Activated T-cell treated with anti-CD3 and anti-CD28 coated beads, Interleukin-2, amount 50 U/mL, for 24 hours (primary cell): Measurements from ENCODE around the gene TRIM7.
A peak's percentile ranks its signal among the peaks of the same experiment; 100 is the strongest.
"Not testable (repeated sequence)": the region's sequence is repeated elsewhere in the genome, so short reads cannot be mapped to it uniquely, and the experiment has no call there.

Source experiments
- DNase-seq: peaks from one replicate; pipeline ENCODE4 v3.0.0-alpha.2; 2020
- H3K27ac Mint-ChIP-seq: 2 replicates; pipeline ENCODE4 v1.8.0; 2020; ENCODE audit warnings: mild to moderate bottlenecking, mixed read lengths
- H3K27me3 Mint-ChIP-seq: 2 replicates; pipeline ENCODE4 v1.8.0; 2020; ENCODE audit warnings: mixed read lengths
- H3K36me3 Mint-ChIP-seq: 2 replicates; pipeline ENCODE4 v1.8.0; 2020; ENCODE audit warnings: low read depth, mixed read lengths
- H3K4me1 Mint-ChIP-seq: 2 replicates; pipeline ENCODE4 v1.8.0; 2020; ENCODE audit warnings: low read depth, mixed read lengths
- H3K4me3 Mint-ChIP-seq: 2 replicates; pipeline ENCODE4 v1.8.0; 2020; ENCODE audit warnings: mild to moderate bottlenecking, moderate library complexity, mixed read lengths
- H3K9me3 Mint-ChIP-seq: 2 replicates; pipeline ENCODE4 v1.8.0; 2020; ENCODE audit warnings: mixed read lengths

The TRIM7 gene

GRCh38 chr5:181186022-181186421, 19.0 kb downstream of the TRIM7 start:
- Mint-ChIP-seq H3K36me3 (peaks cover 22% of the 10 kb centered on the region), H3K9me3 (no peaks in the 10 kb centered on the region), H3K27me3 (no peaks in the 10 kb centered on the region), H3K4me3 (no peak overlapping the region), H3K4me1 (peaks cover 63% of the 10 kb centered on the region), H3K27ac (no peak overlapping the region)
- no peak for DNase-seq

- Mint-ChIP-seq H3K36me3 (peaks cover 22% of the 10 kb centered on the region), H3K27me3 (no peaks in the 10 kb centered on the region), H3K4me3 (no peak overlapping the region), H3K27ac (no peak overlapping the region), H3K9me3 (no peaks in the 10 kb centered on the region), H3K4me1 (peaks cover 62% of the 10 kb centered on the region)
- no peak for DNase-seq
Measured at GRCh38 chr5:181185560-181185959, 19.4 kb downstream of the TRIM7 start.

- Mint-ChIP-seq H3K9me3 (no peaks in the 10 kb centered on the region), H3K4me1 (peaks cover 56% of the 10 kb centered on the region), H3K27ac (peak overlapping the region; percentile 96), H3K27me3 (no peaks in the 10 kb centered on the region), H3K36me3 (peaks cover 16% of the 10 kb centered on the region), H3K4me3 (peak overlapping the region; percentile 85)
- no peak for DNase-seq
Measured at GRCh38 chr5:181184845-181185216, 20.2 kb downstream of the TRIM7 start.

DNA sequence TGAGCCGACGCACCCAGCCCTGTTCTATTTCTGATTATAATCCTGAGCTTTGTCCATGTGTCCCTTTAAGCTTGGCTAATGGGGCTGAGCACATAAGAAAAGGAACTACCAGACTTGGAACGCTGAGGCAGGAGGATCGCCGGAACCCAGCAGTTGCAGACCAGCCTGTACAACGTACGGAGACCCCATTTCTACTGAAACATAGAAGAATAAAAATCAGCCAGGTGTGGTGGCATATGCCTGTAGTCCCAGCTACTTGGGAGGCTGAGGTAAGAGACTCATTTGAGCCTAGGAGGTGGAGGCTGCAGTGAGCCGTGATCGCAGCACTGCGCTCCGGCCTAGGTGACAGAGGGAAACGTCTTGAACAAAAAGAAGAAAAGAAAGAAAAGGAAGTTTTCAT, 22.3 kb downstream of the TRIM7 start:
- no peaks in the 10 kb centered on the region for H3K9me3 Mint-ChIP-seq
- H3K27ac Mint-ChIP-seq, result peak overlapping the region; percentile 12
- H3K4me3 Mint-ChIP-seq, result peak overlapping the region; percentile 65
- no peak for DNase-seq
- peaks cover 2% of the 10 kb centered on the region for H3K36me3 Mint-ChIP-seq
- peaks cover under 1% of the 10 kb centered on the region for H3K27me3 Mint-ChIP-seq
- peaks cover 41% of the 10 kb centered on the region for H3K4me1 Mint-ChIP-seq

- H3K4me3 Mint-ChIP-seq, result peak overlapping the region; percentile 25
Measured at GRCh38 chr5:181181650-181182565, 23.1 kb downstream of the TRIM7 start.

DNA sequence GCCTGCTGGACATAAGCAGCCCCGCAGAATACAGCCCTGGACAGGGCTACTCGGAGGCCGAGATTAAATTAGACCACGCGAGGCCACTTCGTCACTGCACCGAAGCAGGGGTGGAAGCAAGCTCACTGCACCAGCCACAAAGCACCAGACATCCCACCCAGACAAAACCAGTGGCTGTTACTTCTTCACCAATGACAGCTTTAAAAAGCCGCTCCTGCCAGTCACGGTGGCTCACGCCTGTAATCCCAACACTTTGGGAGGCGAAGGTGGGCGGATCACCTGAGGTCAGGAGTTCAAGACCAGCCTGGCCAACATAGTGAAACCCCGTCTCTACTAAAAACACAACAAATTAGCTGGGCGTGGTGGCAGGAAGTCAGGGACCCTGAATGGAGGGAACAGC, 27.4 kb downstream of the TRIM7 start:
- Mint-ChIP-seq H3K4me1 (peaks cover 24% of the 10 kb centered on the region), H3K27me3 (peaks cover 25% of the 10 kb centered on the region)
- H3K36me3 Mint-ChIP-seq, H3K27ac Mint-ChIP-seq, H3K9me3 Mint-ChIP-seq, DNase-seq, H3K4me3 Mint-ChIP-seq: not testable (repeated sequence)

More at GRCh38 chr5:181181650-181182565, 23.1 kb downstream of the TRIM7 start:
- DNase-seq, result peak; percentile 62
- Mint-ChIP-seq H3K36me3 (peaks cover 2% of the 10 kb centered on the region), H3K27ac (peak overlapping the region; percentile 19), H3K4me1 (peaks cover 38% of the 10 kb centered on the region), H3K9me3 (no peaks in the 10 kb centered on the region), H3K27me3 (peaks cover 6% of the 10 kb centered on the region)

DNA sequence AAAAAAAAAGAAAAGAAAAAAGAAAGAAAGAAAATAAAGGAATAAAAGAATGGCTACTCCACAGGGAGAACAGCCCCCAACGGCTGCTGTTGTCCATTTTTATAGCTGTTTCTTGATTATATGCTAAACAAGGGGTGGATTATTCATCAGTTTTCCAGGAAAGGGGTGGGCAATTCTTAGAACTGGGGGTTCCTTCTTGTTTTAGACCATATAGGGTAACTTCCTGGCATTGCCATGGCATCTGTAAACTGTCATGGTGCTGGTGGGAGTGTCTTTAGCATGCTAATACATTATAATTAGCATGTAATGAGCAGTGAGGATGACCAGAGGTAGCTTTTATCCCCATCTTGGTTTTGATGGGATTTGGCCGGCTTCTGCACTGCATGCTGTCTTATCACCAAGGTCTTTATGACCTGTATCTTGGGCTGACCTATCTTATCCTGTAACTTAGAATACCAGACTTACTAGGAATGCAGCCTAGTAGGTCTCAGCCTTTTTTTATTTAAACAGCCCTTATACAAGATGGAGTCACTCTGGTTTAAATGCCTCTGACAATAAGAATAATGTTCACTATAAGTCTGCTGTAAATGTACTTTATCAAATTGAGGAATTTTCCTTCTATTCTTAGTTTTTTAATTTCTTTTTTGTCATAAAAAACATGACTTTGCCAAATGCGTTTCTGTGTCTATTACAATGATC, 28.6 kb downstream of the TRIM7 start:
- peaks cover 22% of the 10 kb centered on the region for H3K4me1 Mint-ChIP-seq

GRCh38 chr5:181173420-181174342, 31.3 kb downstream of the TRIM7 start:
- DNase-seq, result peak; percentile 86
- H3K4me1 Mint-ChIP-seq, result peaks cover 47% of the 10 kb centered on the region
- no peaks in the 10 kb centered on the region for H3K36me3 Mint-ChIP-seq
- H3K27me3 Mint-ChIP-seq, result peaks cover 62% of the 10 kb centered on the region
- H3K27ac Mint-ChIP-seq, result peak overlapping the region; percentile 87
- peak overlapping the region; percentile 73 for H3K4me3 Mint-ChIP-seq
- no peaks in the 10 kb centered on the region for H3K9me3 Mint-ChIP-seq

More for the DNA sequence above, 28.6 kb downstream of the TRIM7 start:
- Mint-ChIP-seq H3K27ac (no peak overlapping the region), H3K9me3 (no peaks in the 10 kb centered on the region), H3K36me3 (no peaks in the 10 kb centered on the region), H3K27me3 (peaks cover 34% of the 10 kb centered on the region), H3K4me3 (no peak overlapping the region)
- DNase-seq, result no peak

GRCh38 chr5:181173027-181173419, 32.0 kb downstream of the TRIM7 start:
- H3K36me3 Mint-ChIP-seq, result no peaks in the 10 kb centered on the region
- DNase-seq, result peak; percentile 83
- no peaks in the 10 kb centered on the region for H3K9me3 Mint-ChIP-seq
- H3K27me3 Mint-ChIP-seq, result peaks cover 68% of the 10 kb centered on the region
- peak overlapping the region; percentile 87 for H3K27ac Mint-ChIP-seq
- H3K4me3 Mint-ChIP-seq, result peak overlapping the region; percentile 73
- H3K4me1 Mint-ChIP-seq, result peaks cover 52% of the 10 kb centered on the region

- H3K4me3 Mint-ChIP-seq, result no peak overlapping the region
- H3K27ac Mint-ChIP-seq, result no peak overlapping the region
- H3K4me1 Mint-ChIP-seq, result peaks cover 63% of the 10 kb centered on the region
- peaks cover 73% of the 10 kb centered on the region for H3K27me3 Mint-ChIP-seq
- H3K36me3 Mint-ChIP-seq, result no peaks in the 10 kb centered on the region
- no peak for DNase-seq
- no peaks in the 10 kb centered on the region for H3K9me3 Mint-ChIP-seq
Measured at GRCh38 chr5:181171782-181172181, 33.2 kb downstream of the TRIM7 start.

DNA sequence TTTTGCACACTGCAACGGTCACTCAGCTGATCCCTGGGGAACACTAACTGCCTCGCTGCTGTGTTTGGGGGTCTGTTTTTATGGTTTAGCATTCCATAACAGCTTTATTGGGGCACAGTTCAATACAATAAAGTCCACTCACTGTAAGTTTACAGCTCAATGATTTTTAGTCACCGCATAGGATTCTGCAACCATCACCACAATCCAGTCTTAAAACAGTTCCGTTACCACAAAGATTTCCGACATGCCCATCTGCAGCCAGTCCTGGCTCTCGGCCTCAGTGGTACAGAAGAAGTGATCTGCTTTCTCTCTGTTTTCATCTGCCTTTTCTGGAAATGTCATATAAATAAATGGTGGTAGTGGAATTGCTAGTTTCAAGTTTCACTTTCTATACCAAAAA, 34.0 kb downstream of the TRIM7 start:
- Mint-ChIP-seq H3K4me3 (no peak overlapping the region), H3K9me3 (no peaks in the 10 kb centered on the region), H3K36me3 (no peaks in the 10 kb centered on the region), H3K4me1 (peaks cover 70% of the 10 kb centered on the region), H3K27ac (no peak overlapping the region), H3K27me3 (peaks cover 78% of the 10 kb centered on the region)
- no peak for DNase-seq

DNA sequence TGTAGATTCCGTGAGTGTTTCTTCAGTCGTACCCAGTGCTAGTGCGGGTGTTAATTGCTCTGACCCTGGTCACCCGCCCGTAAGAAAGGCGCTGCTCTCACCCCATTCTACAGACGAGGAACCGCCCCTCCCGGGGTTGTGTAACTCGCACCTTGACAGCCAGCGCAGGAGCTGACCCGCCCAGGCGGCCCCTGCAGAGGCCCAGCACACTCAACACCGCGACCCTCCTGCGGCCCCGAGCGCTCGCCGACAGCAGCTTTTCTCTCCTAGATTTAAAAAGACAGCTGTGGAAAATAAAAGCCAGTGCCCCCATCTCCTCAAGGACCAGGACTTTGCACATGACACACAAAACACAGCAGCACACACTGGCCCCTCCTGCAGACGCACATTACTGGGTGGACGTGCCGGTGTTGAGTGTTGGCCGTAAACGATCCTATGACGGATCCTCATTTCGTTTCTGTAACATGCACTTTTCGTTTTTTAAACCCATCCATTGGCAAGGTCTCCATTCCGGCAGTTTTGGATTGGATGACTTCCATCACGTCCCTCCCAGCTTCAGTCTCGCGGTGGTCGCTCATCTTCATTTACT, 34.7 kb downstream of the TRIM7 start:
- Mint-ChIP-seq H3K9me3 (peaks cover under 1% of the 10 kb centered on the region), H3K27ac (peak overlapping the region; percentile 90), H3K4me1 (peaks cover 75% of the 10 kb centered on the region), H3K36me3 (no peaks in the 10 kb centered on the region), H3K27me3 (peaks cover 84% of the 10 kb centered on the region), H3K4me3 (peak overlapping the region; percentile 42)
- DNase-seq, result no peak

GRCh38 chr5:181169459-181170236, 35.3 kb downstream of the TRIM7 start:
- Mint-ChIP-seq H3K27me3 (peaks cover 86% of the 10 kb centered on the region), H3K27ac (peak overlapping the region; percentile 90), H3K4me1 (peaks cover 77% of the 10 kb centered on the region), H3K4me3 (peak overlapping the region; percentile 42)
- H3K36me3 Mint-ChIP-seq, H3K9me3 Mint-ChIP-seq: not testable (repeated sequence)
- DNase-seq, result peak; percentile 93
